ENCODE measurements around the gene DGKG.

DNA sequence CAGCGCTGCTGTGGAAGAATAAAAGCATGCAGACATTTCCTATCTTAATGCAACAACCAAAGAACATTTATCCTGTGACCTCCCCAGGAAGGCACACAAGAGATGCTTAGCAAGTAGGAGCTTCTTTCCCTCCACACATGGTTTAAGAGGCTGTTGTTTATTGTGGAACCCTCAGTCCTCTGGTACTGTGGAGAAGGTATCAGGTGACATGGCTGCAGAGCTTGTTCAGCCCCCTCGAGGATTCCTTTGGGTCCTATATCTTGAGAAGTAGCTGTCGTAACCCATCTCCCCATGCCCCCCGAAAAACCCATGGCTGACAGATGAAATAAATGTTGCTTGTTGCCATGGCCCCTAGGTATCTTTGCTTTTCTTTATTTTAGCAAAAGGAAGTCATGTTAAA lies 232.8 kb downstream of the DGKG start:
- TF ChIP-seq, protein P1, sequence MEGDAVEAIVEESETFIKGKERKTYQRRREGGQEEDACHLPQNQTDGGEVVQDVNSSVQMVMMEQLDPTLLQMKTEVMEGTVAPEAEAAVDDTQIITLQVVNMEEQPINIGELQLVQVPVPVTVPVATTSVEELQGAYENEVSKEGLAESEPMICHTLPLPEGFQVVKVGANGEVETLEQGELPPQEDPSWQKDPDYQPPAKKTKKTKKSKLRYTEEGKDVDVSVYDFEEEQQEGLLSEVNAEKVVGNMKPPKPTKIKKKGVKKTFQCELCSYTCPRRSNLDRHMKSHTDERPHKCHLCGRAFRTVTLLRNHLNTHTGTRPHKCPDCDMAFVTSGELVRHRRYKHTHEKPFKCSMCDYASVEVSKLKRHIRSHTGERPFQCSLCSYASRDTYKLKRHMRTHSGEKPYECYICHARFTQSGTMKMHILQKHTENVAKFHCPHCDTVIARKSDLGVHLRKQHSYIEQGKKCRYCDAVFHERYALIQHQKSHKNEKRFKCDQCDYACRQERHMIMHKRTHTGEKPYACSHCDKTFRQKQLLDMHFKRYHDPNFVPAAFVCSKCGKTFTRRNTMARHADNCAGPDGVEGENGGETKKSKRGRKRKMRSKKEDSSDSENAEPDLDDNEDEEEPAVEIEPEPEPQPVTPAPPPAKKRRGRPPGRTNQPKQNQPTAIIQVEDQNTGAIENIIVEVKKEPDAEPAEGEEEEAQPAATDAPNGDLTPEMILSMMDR (IDR thresholded peaks at IDR 0.05; ENCODE audit: low read depth, low read length, poor library complexity, severe bottlenecking): no peak
- TF ChIP-seq EZH2phosphoT487 (IDR thresholded peaks at IDR 0.05; ENCODE audit: borderline replicate concordance, low read length): no peak
